Ovary (tissue), 3 donors: ENCODE data around the gene ENO3.

ENCODE experiments used
- CTCF ChIP-seq, 3 donors: fragments of 450-650 bp in 2 of 3; fragments of 200-600 bp in 1 of 3; IDR thresholded peaks; one replicate each; pipeline versions ENCODE4 v1.5.1 to v1.8.0; 2016 to 2022; ENCODE audit warnings: antibody characterized with exemption in 3 of 3, mild to moderate bottlenecking in 1 of 3
- EP300 ChIP-seq: sonication (generic); formaldehyde crosslinking; IDR thresholded peaks from one replicate; pipeline ENCODE4 v1.6.1; 2017; ENCODE audit warnings: antibody characterized with exemption
- POLR2A ChIP-seq: fragments of 450-650 bp; IDR thresholded peaks from one replicate; pipeline ENCODE4 v1.6.1; 2017; ENCODE audit warnings: antibody characterized with exemption, mild to moderate bottlenecking, moderate library complexity
- donor health status: DM: no; HTN: no; CAD: no.

DNA sequence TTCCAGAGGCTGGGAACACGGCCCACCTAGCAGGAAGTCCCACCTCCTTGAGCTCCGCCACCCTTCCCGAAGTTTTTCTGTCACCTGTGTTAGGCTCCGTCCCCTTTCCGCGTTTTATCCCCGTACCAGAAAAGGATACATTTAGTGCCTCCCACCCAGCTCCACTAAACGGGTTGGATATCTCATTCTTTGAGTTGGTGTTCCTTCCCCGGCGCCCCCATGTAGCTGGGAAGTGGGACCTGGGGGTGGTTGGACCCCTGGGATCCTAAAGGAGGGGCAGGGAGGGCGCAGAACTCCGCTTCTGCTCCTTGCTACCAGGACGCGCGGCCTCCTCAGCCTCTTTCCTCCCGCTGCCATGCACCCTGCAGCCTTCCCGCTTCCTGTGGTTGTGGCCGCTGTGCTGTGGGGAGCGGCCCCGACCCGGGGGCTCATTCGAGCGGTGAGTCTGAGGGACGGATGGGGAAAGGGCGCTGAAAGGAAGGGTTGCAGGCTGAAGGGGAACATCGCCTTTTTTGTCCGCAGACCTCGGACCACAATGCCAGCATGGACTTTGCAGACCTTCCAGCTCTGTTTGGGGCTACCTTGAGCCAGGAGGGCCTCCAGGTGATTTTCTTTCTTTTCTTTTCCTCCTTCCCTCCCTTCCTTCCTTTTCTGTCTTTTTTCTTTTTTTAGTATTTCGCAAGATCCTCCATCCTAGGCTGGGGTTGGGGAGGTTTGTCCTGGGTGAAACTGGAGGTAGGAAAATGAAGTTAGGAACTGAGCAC lies 10.2 kb upstream of the ENO3 start:
- no peak for TF ChIP-seq CTCF (IDR thresholded peaks at IDR 0.05)
- TF ChIP-seq POLR2A, result no peak
- no peak for TF ChIP-seq EP300
